Bronchial epithelial cell (primary cell): ENCODE data around the gene GIGYF1. TPM values are rescaled to one million over a fixed set of nuclear protein-coding genes. Genes with fewer than 3 reads are reported as not detected.

Experiments
- DNase-seq: peaks from one replicate; pipeline ENCODE4 v3.0.0-alpha.2; 2010; ENCODE audit warnings: low read depth
- FAIRE-seq: peaks from 2 replicates; lab custom pipeline; 2011; peaks lifted over from hg19 to GRCh38; lab: Jason Lieb, UNC
- H3K27me3 ChIP-seq: 2 replicates; pipeline ENCODE4 v1.5.1; 2011; ENCODE audit warnings: low read length; ENCODE audit not compliant: control insufficient read depth, insufficient read depth
- H3K36me3 ChIP-seq: 2 replicates; pipeline ENCODE4 v1.5.1; 2011; ENCODE audit warnings: low read length; ENCODE audit not compliant: control insufficient read depth, insufficient read depth
- H3K4me3 ChIP-seq: 2 replicates; pipeline ENCODE4 v1.5.1; 2011; ENCODE audit warnings: mild to moderate bottlenecking, low read depth, low read length, control low read depth
- CTCF ChIP-seq: IDR thresholded peaks from 2 replicates; pipeline ENCODE4 v1.5.1; 2011; ENCODE audit warnings: mild to moderate bottlenecking, moderate library complexity, low read length, control low read depth, inconsistent platforms; ENCODE audit not compliant: insufficient read depth, severe bottlenecking
- total RNA-seq: library from RNA; depleted of rRNA; stranded (reverse); fragments of >200 nt; gene quantifications from 2 replicates; pipeline ENCODE4 v1.2.1, GENCODE V29; 2014

Gene GIGYF1
- total RNA-seq, 1 donor from 2014 or later: 14.2 TPM

GRCh38 chr7:100649826-100650565 is 44.1 kb downstream of the GIGYF1 start:
- no peak for TF ChIP-seq CTCF
- peak; percentile 84 for FAIRE-seq
- H3K27me3 ChIP-seq: peaks cover 5% of the 10 kb centered on the region

GRCh38 chr7:100642534-100642907 is 51.5 kb downstream of the GIGYF1 start:
- Histone ChIP-seq H3K36me3 (no peaks in the 10 kb centered on the region), H3K27me3 (no peaks in the 10 kb centered on the region), H3K4me3 (no peak overlapping the region)
- TF ChIP-seq CTCF: no peak
- DNase-seq (no peak), FAIRE-seq (no peak)

More at GRCh38 chr7:100649826-100650565, 44.1 kb downstream of the GIGYF1 start:
- Histone ChIP-seq H3K36me3 (no peaks in the 10 kb centered on the region), H3K4me3 (no peak overlapping the region)
- peak; percentile 27 for DNase-seq

GRCh38 chr7:100641860-100642533 is 52.1 kb downstream of the GIGYF1 start:
- FAIRE-seq (no peak), DNase-seq (no peak)
- H3K27me3 ChIP-seq: no peaks in the 10 kb centered on the region
- TF ChIP-seq CTCF: no peak
- H3K4me3 ChIP-seq: no peak overlapping the region
- H3K36me3 ChIP-seq: no peaks in the 10 kb centered on the region

GRCh38 chr7:100641463-100641859 is 52.6 kb downstream of the GIGYF1 start, which contains the start of gene TFR2:
TFR2 (minus strand) TSS chr7:100641552; CDS start chr7:100641509, 43 bp downstream.
- DNase-seq (no peak), FAIRE-seq (no peak)

More at GRCh38 chr7:100641463-100641859, 52.6 kb downstream of the GIGYF1 start, which contains the start of gene TFR2:
- no peak for TF ChIP-seq CTCF
- H3K4me3 ChIP-seq: no peak within 1 kb of the TSS
- no peaks in the 10 kb centered on the region for H3K36me3 ChIP-seq
- no peaks in the 10 kb centered on the region for H3K27me3 ChIP-seq
